HG03354 (cell line): ENCODE data around the gene FBXL5.

Experiments
- ATAC-seq: cut with Tn5 transposase; IDR thresholded peaks from one replicate; pipeline ENCODE4 v1.9.1; 2021; ENCODE audit warnings: mild to moderate bottlenecking; ENCODE audit not compliant: unreplicated experiment, poor library complexity, severe bottlenecking

FBXL5 gene, protein sequence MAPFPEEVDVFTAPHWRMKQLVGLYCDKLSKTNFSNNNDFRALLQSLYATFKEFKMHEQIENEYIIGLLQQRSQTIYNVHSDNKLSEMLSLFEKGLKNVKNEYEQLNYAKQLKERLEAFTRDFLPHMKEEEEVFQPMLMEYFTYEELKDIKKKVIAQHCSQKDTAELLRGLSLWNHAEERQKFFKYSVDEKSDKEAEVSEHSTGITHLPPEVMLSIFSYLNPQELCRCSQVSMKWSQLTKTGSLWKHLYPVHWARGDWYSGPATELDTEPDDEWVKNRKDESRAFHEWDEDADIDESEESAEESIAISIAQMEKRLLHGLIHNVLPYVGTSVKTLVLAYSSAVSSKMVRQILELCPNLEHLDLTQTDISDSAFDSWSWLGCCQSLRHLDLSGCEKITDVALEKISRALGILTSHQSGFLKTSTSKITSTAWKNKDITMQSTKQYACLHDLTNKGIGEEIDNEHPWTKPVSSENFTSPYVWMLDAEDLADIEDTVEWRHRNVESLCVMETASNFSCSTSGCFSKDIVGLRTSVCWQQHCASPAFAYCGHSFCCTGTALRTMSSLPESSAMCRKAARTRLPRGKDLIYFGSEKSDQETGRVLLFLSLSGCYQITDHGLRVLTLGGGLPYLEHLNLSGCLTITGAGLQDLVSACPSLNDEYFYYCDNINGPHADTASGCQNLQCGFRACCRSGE

DNA sequence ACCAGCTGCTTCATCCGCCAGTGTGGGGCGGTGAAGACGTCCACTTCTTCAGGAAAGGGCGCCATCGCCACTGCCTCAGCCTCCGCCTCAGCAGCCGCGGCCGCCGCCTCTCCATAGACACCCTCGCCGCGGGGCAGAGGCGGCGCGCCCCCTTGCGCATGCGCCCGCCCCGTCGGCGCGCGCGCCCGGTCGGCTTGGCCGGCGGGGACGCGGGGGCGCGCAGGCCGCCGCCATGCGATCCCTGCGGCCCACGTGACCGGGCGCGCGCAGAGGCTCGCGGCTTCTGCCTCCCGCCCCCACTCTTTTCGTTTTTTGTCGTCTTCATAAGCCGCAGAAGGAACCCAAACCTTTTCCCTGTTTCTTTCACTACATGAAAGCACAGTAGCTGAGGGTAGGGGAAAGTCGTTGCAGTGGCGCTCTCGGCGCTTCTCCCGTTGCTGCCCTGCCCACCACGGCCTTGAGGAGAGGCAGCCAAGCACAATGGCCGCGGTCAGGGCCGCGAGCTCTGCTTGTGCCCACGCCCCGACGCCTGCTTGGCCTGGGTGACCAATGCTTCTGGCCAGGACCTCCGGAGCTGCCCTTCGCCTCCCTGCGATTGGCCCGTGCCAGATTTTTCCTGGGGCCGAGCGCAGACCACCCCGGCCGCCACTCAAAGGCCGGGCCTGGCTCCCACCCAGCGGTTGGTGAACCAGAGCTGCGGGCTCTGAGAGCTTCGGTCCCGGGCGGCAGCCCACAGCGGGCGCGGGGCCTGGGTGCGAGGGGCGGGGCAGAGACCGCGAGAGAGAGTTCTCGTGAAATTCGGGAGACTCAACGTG lies at the start of gene FBXL5:
Gene FBXL5 (minus strand): TSS at position 135 of the 815 bp plus-strand sequence. CDS start 70 bp downstream, at position 65.
- peak; percentile 73 for ATAC-seq

DNA sequence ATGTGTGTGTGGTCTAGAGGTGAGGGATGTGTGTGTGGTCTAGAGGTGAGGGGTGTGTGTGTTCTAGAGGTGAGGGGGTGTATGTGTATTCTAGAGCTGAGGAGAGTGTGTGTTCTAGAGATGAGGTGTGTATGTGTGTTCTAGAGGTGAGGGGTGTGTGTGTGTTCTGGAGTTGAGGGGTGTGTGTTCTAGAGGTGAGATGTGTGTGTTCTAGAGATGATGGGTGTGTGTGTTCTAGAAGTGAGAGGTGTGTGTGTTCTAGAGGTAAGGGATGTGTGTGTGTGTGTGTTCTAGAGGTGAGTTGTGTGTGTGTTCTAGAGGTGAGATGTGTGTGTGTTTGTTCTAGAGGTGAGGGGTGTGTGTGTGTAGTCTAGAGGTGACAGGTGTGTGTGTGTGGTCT lies 49.0 kb upstream of the FBXL5 start:
- no peak for ATAC-seq

DNA sequence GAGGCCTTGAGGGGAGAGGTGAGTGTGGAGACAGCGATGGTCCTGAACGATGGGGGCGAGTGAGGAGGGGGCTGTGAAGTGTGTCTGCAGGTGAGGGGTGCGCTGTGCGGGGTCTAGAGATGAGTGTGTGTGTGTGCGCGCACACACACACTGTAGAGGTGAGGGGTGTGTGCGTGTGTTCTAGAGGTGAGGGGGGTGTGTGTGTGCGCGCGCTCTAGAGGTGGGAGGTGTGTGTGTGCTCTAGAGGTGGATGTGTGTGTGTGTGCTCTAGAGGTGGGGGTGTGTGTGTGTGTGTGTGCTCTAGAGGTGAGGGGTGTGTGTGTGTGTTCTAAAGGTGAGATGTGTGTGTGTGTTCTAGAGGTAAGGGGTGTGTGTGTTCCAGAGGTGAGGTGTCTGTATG lies 48.3 kb upstream of the FBXL5 start:
- no peak for ATAC-seq

DNA sequence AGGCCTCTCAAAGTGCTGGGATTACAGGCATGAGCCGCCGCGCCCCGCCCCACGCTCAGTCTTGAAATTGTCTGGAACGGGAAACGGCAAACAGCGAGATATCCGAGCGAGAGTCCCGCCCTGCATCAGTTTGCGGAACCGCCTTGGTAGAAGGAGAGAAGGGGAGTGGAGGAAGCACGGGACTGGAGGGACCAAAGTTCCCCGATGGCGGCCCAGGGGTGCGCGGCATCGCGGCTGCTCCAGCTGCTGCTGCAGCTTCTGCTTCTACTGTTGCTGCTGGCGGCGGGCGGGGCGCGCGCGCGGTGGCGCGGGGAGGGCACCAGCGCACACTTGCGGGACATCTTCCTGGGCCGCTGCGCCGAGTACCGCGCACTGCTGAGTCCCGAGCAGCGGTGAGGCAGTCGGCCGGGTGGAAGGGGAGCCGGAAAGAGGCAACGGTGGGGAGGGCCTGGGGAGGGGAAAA lies 47.8 kb upstream of the FBXL5 start, which contains the start of gene BST1:
Gene BST1 (plus strand): TSS at position 125 of the 463 bp plus-strand sequence. CDS start 80 bp downstream, at position 205.
- ATAC-seq = peak; percentile 77

DNA sequence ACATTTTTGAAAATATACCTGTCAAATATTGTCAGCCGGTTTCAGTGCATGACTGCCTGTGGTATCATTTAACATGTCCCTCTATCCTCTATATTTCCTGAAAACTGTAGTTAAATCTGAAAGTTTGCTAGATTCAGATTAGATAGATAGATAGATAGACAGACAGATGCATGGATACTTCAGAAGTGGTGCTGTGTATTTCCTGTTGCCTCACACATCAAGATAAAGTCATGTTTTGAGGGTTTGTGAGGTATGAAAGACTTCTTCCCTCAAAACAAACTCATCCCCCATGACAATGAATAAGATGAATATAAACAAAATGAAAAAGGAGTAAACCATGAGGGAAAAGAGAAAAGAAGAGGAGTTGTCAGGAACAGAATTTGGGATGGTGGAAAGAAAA lies 41.7 kb upstream of the FBXL5 start:
- no peak for ATAC-seq

DNA sequence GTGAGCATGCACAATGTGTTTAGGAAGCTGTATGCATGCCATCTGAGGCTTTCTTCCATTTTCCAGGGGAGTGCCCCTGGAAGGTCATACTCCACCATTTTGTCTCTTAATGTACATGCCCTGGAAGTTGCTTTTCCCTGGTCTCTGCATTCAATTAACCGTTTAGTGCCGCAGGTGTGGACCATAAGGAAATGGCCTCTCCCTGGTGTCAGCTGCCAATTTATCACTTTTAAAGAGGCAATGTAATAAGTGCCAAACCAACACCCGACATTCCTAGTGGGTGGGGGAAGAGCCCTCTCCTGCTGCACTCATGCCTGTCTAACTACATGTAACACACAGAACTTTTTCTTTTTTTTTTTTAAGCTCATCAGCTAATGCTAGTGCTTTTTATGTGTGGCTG lies 40.6 kb upstream of the FBXL5 start:
- ATAC-seq = no peak

DNA sequence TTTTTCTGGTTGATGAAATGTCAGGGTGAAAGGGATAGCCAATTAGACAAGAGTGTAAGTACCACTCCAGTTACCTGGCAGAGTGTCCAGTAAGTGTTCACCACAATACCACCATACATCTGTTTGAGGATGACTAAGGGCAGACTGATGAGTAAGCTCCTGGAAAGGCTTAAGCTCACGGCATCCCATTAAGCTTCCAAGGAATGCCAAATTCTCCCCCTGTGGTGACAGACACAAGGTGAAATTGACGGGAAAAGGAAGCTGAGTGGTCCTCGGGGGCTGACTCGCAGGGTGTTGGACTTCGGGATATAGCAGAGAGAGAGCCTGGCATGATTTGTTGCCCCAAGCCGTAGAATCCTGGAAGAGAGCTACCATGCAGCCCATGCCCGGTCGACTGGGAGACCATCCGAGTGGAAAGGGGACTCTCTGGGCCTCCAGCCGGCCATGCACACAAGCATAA lies 40.1 kb upstream of the FBXL5 start:
- ATAC-seq = no peak

DNA sequence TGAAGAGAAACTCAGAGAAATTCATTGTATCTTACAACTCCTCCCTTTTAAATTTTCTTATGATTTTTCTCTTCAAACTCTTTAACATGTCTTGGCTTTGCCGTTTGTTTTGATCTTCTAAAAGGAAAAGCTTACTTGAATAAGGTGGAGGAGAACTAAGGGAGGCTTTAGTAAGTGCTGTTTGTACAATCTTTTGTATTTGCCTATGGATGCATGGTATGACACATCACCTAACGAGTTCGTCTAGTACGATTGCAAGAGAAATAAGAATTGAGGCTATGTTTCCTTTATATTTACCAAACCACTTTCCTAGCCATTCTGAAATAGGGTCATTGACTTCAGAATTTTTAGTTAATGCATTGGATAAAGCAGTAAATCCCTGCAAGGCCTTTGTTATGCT lies 39.3 kb upstream of the FBXL5 start:
- no peak for ATAC-seq

DNA sequence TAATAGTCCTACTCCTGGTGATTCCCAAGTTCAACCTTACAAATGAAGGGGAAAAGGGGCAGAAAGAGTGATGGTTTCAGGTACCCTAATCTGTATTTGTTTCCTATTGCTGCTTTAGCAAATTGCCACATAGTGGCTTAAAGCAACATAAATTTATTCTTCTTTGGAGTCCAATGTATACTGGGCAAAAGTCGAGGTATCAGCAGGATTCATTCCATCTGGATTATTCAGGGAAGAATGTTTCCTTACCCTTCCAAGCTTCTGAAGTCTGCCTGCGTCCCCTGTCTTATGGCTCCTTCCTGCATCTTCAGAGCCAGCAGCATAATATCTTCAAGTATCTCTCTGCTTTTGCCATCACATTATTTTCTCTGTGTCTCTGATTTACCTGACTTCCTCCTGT lies 37.4 kb upstream of the FBXL5 start:
- ATAC-seq = no peak

DNA sequence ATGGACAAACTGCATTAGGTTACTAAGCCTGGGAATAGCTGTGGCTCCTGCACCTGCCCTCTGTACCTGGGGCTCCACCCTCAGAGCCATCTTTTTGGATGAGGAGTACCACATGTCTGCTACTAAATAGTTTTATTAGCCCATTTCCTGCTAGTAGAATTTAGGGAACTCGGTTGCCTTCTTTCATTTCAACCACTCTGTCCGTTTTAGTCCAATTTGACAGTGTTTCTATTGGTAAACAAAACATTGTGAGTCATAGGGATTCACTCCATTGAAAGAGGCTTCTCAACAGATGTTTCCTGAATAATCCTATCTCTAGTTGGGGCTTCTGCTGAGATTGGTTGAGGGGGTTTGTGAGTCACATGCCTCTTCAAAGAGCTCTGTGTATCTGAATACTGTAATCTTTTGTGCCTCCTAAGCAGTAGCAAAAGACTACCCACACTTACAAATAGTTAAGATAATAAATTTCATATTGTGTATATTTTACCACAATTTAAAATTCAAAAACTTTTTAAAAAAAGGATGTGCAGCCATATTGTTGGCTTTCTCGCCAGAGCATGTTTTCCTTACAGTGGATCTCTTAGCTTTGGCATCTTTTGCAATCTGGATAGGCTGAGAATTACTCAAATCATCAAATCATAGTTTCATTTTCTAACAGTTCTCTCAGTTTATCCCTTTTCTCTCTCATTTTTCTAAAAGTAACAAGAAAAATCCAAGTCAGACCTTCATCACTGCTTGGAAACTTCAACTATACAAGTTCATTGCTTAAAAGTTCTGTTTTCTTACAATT lies 36.4 kb upstream of the FBXL5 start:
- no peak for ATAC-seq

DNA sequence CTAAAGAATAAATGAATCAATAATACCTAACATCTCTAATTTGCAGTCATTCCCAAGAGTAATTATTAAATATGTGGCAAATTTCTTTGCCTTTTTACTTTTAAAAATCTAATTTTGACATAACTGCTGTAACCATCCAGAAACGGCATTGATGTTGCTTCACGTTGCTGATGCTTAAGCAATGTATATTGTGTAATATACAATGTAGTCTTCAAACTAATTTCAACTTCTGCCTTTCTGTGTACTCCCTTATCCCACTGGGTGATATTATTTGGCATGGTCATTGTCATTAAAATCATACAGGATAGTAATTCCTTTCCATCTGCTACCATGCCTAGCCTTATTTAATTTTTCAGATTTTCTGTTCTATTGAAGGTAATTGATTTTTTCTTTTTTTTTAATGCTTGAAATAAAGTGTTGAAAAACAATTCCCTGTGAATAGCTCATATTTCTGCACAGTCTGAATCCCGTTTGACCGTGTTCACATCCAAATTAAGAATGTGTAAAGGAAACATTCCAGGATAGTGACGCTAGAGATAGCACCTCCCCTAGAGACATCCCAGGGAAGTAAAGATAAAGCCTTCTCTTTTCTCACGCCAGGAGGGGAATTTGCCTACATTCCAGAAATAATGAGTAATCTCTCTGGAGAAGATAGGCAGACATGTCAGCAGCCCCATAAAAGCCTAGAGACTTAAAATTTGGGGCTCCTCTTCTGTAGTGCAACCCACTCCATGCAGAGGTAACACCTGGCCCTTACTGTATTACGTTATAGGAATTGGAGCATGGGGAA lies 35.1 kb upstream of the FBXL5 start:
- ATAC-seq = no peak

DNA sequence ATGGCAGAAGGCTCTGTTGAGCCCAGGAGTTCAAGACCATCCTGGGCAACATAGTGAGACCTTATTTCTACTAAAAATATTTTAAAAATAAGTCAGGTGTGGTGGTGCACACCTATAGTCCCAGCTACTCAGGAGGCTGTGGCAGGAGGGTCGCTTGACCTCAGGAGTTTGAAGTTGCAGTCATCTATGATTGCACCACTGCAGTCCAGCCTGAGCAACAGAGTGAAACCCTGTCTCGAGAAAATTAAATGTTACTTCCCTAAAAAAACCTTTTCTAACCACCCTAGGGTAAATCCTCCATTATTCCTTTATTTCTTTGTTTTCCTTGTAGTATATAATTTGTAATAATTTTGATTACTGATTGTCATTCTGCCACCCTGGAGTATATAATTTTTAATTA lies 34.4 kb upstream of the FBXL5 start:
- no peak for ATAC-seq

DNA sequence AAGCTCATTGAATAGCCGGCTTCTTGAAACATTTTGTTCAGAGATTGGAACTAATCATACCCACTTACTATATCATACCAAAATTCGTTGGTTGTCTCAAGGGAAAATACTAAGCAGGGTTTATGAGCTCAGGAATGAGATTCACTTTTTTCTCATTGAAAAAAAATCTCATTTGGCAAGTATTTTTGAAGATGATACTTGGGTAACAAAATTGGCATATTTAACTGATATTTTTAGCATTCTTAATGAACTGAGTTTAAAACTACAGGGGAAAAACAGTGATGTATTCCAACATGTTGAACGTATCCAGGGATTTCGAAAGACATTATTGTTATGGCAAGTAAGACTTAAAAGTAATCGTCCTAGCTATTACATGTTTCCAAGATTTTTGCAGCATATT lies 32.9 kb upstream of the FBXL5 start:
- no peak for ATAC-seq

DNA sequence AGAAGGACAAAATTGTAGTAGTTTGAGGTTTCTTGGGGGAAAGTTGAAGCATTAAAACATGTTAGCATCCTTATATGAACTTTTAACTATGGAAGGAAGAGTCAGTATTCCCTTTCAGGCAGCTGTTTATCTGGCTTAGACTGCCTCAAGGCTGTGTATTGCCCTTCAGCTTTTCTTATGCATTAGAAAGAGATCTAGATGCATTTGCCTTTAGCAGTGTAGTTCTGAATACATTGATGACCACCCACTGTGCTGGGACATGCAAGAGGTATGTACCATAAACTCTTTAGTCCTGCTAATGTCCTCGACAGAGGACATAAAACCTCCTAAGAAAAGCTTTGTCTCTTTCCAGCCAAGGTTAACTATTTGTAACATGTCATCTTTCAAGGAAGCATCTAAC lies 29.3 kb upstream of the FBXL5 start:
- no peak for ATAC-seq

DNA sequence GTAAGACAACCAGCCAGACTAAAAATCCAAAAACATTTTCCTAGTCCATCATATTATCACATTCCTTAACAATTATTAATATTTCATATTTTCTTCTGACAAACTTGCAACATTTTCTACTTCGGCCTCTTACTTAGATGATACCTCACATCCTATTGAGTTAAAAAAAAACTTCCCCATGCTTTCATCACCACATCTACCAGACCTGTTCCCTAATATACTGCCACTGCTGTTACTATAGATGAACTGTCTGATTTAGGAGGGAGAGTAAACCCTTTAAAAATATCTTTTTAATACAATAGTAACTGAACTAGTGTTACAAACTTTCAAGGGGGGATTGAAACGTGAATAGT lies 28.0 kb upstream of the FBXL5 start:
- no peak for ATAC-seq

DNA sequence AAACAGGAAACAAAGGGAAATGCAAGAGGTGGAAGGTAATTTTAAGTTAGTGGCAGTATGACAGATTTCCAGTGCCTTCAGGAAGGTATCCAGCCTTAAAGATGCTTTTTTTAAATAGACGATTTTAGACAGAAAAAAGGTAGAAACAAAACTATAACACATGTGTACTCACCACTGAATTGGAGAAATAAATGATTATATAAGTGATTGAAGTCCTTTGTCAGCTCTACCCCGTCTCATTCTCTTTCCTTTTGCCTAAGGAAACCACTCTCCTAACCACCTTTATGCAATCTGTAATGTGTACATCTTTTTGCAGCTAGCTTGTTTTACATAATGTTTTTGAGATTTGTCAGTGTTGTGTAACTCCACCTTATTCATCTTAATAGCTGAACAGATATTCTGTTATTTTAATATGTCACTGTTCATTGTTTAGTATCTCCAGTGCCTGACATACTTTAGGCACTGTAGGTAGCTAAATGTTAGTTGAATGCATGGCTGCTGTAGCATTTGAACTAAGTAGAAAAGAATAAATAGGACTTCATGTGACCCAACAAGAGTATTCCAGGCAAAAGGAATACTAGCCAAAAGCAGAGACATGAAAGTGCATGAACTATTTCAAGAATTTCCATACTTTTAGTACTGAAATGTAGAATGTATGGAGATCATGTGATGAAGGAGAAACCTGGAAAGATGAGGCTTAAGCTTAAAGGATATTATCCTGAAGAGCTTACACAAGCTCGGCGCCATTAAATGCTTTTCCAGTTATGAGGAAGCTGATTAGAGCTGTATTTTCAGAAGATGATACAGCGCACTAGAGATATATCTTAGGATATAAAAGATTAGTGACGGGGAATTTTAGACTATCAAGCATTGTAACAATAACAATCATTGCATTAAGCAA lies 27.3 kb upstream of the FBXL5 start:
- ATAC-seq = peak; percentile 5

DNA sequence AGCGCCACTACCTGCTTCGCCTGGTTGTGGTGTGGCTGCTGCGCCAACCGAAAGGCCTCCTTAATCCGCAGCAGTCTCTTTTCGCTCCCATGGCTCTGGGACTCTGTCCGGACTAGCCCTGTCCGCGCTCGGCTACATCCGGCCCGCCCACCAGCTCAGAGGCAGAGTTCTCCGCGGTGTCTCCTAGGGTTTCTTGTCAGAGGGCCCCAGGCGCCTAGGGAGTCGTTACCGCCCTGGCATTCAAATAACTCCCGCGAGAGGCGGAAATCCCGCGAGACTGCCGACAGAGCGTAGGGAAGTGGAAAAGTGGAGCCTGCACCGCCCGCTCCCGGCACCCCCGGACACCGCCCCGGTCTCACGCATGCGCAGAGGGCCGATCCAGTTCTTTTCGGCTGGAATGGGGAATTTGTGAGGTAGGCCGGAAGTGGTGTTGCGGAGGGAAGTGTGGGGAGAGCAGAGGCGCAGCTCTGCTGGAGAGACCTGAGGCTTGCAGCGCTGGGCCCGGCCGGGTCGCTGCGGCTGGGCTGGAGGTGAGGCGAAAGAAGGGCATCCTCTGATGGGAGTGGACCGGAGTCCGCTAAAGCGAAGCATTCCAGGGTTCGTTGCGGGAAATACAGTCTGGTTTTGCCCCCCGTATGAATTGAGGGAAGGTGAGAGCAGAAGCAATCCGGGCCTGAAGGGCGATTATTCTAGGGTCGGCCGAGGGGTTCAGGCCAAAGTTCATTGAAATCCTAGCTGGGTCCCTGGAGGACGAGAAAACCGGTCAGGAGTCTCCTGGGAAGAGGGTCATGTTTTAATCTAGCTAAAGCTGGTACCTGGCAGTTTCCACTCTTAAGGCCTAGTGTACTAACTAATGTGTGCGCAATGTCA lies 26.4 kb upstream of the FBXL5 start, which contains the start of gene FAM200B:
Gene FAM200B (plus strand): TSS at position 456 of the 870 bp plus-strand sequence. CDS start 5,151 bp downstream, outside the sequence.
- ATAC-seq = peak; percentile 95
